H1 (cell line): ENCODE results near the gene EPN2. TPM values are rescaled to one million over a fixed set of nuclear protein-coding genes. Genes with fewer than 3 reads are reported as not detected.

Experiments
- polyA plus RNA-seq, 7 experiments: library from polyadenylated mRNA; depleted of rRNA in 3 of 7; stranded (reverse) in 5 of 7; unstranded in 2 of 7; fragments of >200 nt in 5 of 7; fragments of 200-250 nt in 2 of 7; gene quantifications; 1 replicate in 5 of 7; 2 replicates in 1 of 7; 4 replicates in 1 of 7; pipeline versions ENCODE4 v1.2.1 to v1.2.3, GENCODE V29; 2011 to 2013; ENCODE audit warnings: missing spikeins in 2 of 7, mixed read lengths in 2 of 7
- total RNA-seq: library from RNA; stranded (reverse); fragmentation: NEBNext Ultra II Directional; extraction: Animal tissue kit (Norgen Biotek cat#: 25700); gene quantifications from 2 replicates; pipeline ENCODE4 v1.2.1, GENCODE V29; 2021
- TF ChIP-seq, protein P1 (sequence below): fragments of 300-600 bp; sonication (generic); IDR thresholded peaks from 2 replicates; pipeline ENCODE4 v1.7.1; 2012; ENCODE audit warnings: low read length, moderate library complexity, mild to moderate bottlenecking, inconsistent platforms; ENCODE audit not compliant: insufficient replicate concordance
- TF ChIP-seq, protein P2 (sequence below): IDR thresholded peaks from 2 replicates; pipeline ENCODE4 v1.6.1; 2012; ENCODE audit warnings: inconsistent platforms

EPN2 gene
- total and polyA plus RNA-seq, 2 of the 8 experiments (the other 6 are each of a cell fraction or from before 2014, with no cell fraction given): 28.7 to 55.8 TPM

DNA sequence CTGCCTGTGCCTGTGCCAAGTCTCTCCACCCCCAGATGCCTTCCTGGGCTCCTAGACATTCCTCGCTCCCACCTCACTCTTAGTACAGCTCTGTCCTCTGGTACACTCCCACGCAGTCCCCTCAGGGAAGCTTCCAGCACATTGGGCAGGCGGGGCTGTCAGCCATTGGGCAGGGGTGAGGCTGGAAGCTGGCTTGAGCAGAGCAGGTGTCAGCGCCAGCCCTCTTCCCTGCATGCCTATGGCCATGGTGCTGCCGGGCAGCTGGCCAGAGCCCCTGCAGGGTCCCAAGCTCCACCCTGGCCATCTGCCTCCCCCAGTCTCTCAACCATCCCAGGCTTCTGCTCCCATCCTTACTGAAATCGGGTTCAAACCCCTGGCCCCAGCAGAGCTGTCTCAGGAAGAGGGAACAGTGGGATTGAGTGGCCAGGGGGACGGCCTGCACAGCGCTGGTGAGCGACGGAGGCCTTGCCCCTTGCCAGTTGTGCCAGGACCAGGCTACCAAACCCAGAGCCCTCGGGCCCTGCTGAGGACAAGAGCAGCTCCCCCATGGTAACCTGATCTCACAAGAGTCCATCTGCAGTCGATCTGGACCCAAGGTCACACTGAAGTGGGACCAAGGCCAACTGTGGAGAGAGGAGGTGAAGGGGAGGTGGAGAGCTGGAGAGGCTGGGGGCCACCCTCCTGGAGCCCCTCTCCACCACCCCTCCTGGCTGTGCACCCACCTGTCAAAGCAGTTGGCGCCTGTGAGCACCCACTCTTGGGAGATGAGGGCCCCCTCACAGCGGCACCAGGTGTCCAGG is 127.7 kb downstream of the EPN2 start (continued):
- TF ChIP-seq, protein P1, sequence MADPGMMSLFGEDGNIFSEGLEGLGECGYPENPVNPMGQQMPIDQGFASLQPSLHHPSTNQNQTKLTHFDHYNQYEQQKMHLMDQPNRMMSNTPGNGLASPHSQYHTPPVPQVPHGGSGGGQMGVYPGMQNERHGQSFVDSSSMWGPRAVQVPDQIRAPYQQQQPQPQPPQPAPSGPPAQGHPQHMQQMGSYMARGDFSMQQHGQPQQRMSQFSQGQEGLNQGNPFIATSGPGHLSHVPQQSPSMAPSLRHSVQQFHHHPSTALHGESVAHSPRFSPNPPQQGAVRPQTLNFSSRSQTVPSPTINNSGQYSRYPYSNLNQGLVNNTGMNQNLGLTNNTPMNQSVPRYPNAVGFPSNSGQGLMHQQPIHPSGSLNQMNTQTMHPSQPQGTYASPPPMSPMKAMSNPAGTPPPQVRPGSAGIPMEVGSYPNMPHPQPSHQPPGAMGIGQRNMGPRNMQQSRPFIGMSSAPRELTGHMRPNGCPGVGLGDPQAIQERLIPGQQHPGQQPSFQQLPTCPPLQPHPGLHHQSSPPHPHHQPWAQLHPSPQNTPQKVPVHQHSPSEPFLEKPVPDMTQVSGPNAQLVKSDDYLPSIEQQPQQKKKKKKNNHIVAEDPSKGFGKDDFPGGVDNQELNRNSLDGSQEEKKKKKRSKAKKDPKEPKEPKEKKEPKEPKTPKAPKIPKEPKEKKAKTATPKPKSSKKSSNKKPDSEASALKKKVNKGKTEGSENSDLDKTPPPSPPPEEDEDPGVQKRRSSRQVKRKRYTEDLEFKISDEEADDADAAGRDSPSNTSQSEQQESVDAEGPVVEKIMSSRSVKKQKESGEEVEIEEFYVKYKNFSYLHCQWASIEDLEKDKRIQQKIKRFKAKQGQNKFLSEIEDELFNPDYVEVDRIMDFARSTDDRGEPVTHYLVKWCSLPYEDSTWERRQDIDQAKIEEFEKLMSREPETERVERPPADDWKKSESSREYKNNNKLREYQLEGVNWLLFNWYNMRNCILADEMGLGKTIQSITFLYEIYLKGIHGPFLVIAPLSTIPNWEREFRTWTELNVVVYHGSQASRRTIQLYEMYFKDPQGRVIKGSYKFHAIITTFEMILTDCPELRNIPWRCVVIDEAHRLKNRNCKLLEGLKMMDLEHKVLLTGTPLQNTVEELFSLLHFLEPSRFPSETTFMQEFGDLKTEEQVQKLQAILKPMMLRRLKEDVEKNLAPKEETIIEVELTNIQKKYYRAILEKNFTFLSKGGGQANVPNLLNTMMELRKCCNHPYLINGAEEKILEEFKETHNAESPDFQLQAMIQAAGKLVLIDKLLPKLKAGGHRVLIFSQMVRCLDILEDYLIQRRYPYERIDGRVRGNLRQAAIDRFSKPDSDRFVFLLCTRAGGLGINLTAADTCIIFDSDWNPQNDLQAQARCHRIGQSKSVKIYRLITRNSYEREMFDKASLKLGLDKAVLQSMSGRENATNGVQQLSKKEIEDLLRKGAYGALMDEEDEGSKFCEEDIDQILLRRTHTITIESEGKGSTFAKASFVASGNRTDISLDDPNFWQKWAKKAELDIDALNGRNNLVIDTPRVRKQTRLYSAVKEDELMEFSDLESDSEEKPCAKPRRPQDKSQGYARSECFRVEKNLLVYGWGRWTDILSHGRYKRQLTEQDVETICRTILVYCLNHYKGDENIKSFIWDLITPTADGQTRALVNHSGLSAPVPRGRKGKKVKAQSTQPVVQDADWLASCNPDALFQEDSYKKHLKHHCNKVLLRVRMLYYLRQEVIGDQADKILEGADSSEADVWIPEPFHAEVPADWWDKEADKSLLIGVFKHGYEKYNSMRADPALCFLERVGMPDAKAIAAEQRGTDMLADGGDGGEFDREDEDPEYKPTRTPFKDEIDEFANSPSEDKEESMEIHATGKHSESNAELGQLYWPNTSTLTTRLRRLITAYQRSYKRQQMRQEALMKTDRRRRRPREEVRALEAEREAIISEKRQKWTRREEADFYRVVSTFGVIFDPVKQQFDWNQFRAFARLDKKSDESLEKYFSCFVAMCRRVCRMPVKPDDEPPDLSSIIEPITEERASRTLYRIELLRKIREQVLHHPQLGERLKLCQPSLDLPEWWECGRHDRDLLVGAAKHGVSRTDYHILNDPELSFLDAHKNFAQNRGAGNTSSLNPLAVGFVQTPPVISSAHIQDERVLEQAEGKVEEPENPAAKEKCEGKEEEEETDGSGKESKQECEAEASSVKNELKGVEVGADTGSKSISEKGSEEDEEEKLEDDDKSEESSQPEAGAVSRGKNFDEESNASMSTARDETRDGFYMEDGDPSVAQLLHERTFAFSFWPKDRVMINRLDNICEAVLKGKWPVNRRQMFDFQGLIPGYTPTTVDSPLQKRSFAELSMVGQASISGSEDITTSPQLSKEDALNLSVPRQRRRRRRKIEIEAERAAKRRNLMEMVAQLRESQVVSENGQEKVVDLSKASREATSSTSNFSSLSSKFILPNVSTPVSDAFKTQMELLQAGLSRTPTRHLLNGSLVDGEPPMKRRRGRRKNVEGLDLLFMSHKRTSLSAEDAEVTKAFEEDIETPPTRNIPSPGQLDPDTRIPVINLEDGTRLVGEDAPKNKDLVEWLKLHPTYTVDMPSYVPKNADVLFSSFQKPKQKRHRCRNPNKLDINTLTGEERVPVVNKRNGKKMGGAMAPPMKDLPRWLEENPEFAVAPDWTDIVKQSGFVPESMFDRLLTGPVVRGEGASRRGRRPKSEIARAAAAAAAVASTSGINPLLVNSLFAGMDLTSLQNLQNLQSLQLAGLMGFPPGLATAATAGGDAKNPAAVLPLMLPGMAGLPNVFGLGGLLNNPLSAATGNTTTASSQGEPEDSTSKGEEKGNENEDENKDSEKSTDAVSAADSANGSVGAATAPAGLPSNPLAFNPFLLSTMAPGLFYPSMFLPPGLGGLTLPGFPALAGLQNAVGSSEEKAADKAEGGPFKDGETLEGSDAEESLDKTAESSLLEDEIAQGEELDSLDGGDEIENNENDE: no peak
- TF ChIP-seq, protein P2, sequence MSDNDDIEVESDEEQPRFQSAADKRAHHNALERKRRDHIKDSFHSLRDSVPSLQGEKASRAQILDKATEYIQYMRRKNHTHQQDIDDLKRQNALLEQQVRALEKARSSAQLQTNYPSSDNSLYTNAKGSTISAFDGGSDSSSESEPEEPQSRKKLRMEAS: no peak
